Liver (tissue), 9 donors: Measurements from ENCODE around the gene ACVR1. TPM values are rescaled to one million over a fixed set of nuclear protein-coding genes. Genes with fewer than 3 reads are reported as not detected.

Experiments
- DNase-seq: peaks from one replicate; pipeline ENCODE4 v3.0.0-alpha.2; 2017; ENCODE audit warnings: low spot score
- H3K27ac ChIP-seq, 2 donors: one replicate each; pipeline ENCODE4 v1.7.0; 2013; ENCODE audit warnings: inconsistent platforms in 2 of 2, low read length in 2 of 2, control low read depth in 1 of 2, low read depth in 1 of 2, mild to moderate bottlenecking in 1 of 2
- H3K27me3 ChIP-seq, 4 donors: one replicate each; pipeline versions ENCODE4 v1.6.1 to v1.7.0; 2013; ENCODE audit warnings: low read length in 3 of 4, inconsistent platforms in 1 of 4, mild to moderate bottlenecking in 1 of 4, moderate library complexity in 1 of 4; ENCODE audit not compliant: control insufficient read depth in 4 of 4, insufficient read depth in 4 of 4
- H3K36me3 ChIP-seq, 4 donors: one replicate each; pipeline versions ENCODE4 v1.6.1 to v1.7.0; 2013; ENCODE audit warnings: low read length in 3 of 4, mild to moderate bottlenecking in 3 of 4, low read depth in 1 of 4, moderate library complexity in 1 of 4; ENCODE audit not compliant: control insufficient read depth in 4 of 4, insufficient read depth in 3 of 4
- H3K4me1 ChIP-seq, 4 donors: one replicate each; pipeline versions ENCODE4 v1.6.1 to v1.7.0; 2013; ENCODE audit warnings: low read length in 3 of 4, mild to moderate bottlenecking in 3 of 4, moderate library complexity in 1 of 4; ENCODE audit not compliant: control insufficient read depth in 4 of 4, insufficient read depth in 4 of 4
- H3K4me3 ChIP-seq, 3 donors: one replicate each; pipeline versions ENCODE4 v1.6.1 to v1.7.0; 2013; ENCODE audit warnings: low read length in 3 of 3, control low read depth in 1 of 3, low read depth in 1 of 3, mild to moderate bottlenecking in 1 of 3
- H3K9ac ChIP-seq, 2 donors: one replicate each; pipeline ENCODE4 v1.7.0; 2013; ENCODE audit warnings: low read length in 2 of 2, mild to moderate bottlenecking in 2 of 2, moderate library complexity in 2 of 2, control low read depth in 1 of 2, low read depth in 1 of 2
- H3K9me3 ChIP-seq, 4 donors: one replicate each; pipeline versions ENCODE4 v1.6.1 to v1.7.0; 2013; ENCODE audit warnings: low read length in 3 of 4; ENCODE audit not compliant: control insufficient read depth in 4 of 4
- ATF3 ChIP-seq: IDR thresholded peaks from 2 replicates; pipeline ENCODE4 v1.6.1; 2016; ENCODE audit warnings: antibody characterized with exemption
- CTCF ChIP-seq: fragments of 150-350 bp; IDR thresholded peaks from 2 replicates; pipeline ENCODE4 v1.5.1; 2017; ENCODE audit warnings: improper control_type of control experiment, low read depth, low read length; ENCODE audit not compliant: missing input control
- EGR1 ChIP-seq, 2 donors: IDR thresholded peaks; 2 replicates each; pipeline ENCODE4 v1.6.1; 2016 to 2018; ENCODE audit warnings: antibody characterized with exemption in 2 of 2, low read depth in 2 of 2
- FOXA1 ChIP-seq: IDR thresholded peaks from 2 replicates; pipeline ENCODE4 v1.6.1; 2016; ENCODE audit warnings: antibody characterized with exemption
- FOXA2 ChIP-seq: IDR thresholded peaks from 2 replicates; pipeline ENCODE4 v1.6.1; 2016; ENCODE audit warnings: antibody characterized with exemption
- GABPA ChIP-seq, 2 donors: IDR thresholded peaks in 1 of 2; conservative IDR thresholded peaks in 1 of 2; 2 replicates each; pipeline ENCODE4 v1.6.1; 2016; ENCODE audit warnings: antibody characterized with exemption in 2 of 2, mild to moderate bottlenecking in 1 of 2, moderate library complexity in 1 of 2
- HNF4A ChIP-seq, 2 donors: conservative IDR thresholded peaks; 2 replicates each; pipeline ENCODE4 v1.6.1; 2016; ENCODE audit warnings: antibody characterized with exemption in 2 of 2, mild to moderate bottlenecking in 2 of 2
- HNF4G ChIP-seq: IDR thresholded peaks from 2 replicates; pipeline ENCODE4 v1.6.1; 2016; ENCODE audit warnings: antibody characterized with exemption
- JUND ChIP-seq, 2 donors: IDR thresholded peaks; 2 replicates each; pipeline ENCODE4 v1.6.1; 2016; ENCODE audit warnings: antibody characterized with exemption in 2 of 2
- MAX ChIP-seq: IDR thresholded peaks from 2 replicates; pipeline ENCODE4 v1.6.1; 2016; ENCODE audit warnings: antibody characterized with exemption
- NR2F2 ChIP-seq: IDR thresholded peaks from 2 replicates; pipeline ENCODE4 v1.6.1; 2016; ENCODE audit warnings: antibody characterized with exemption
- RAD21 ChIP-seq, 2 donors: IDR thresholded peaks; 2 replicates each; pipeline ENCODE4 v1.6.1; 2016; ENCODE audit warnings: antibody characterized with exemption in 2 of 2, mild to moderate bottlenecking in 2 of 2
- REST ChIP-seq: IDR thresholded peaks from 2 replicates; pipeline ENCODE4 v1.6.1; 2016; ENCODE audit warnings: antibody characterized with exemption, mild to moderate bottlenecking
- RXRA ChIP-seq, 2 donors: IDR thresholded peaks; 2 replicates each; pipeline ENCODE4 v1.6.1; 2017 to 2018; ENCODE audit warnings: antibody characterized with exemption in 2 of 2, mild to moderate bottlenecking in 1 of 2
- SP1 ChIP-seq: IDR thresholded peaks from 2 replicates; pipeline ENCODE4 v1.6.1; 2018; ENCODE audit warnings: antibody characterized with exemption, mild to moderate bottlenecking
- TAF1 ChIP-seq: conservative IDR thresholded peaks from 2 replicates; pipeline ENCODE4 v1.6.1; 2016; ENCODE audit warnings: antibody characterized with exemption, mild to moderate bottlenecking
- YY1 ChIP-seq: IDR thresholded peaks from 2 replicates; pipeline ENCODE4 v1.6.1; 2016; ENCODE audit warnings: antibody characterized with exemption, mild to moderate bottlenecking
- ZBTB33 ChIP-seq: IDR thresholded peaks from 2 replicates; pipeline ENCODE4 v1.6.1; 2016; ENCODE audit warnings: antibody characterized with exemption
- WGBS: extraction: QIAGEN DNeasy Blood & Tissue Kit; methylation state at CpG from one replicate; pipeline ENCODE4 v1.1.7; 2013; 5-methylcytosine and 5-hydroxymethylcytosine counted together
- polyA plus RNA-seq, 2 donors: library from polyadenylated mRNA; stranded (reverse) in 1 of 2; unstranded in 1 of 2; fragments of 200-250 nt in 1 of 2; fragments of >200 nt in 1 of 2; fragmentation: Nextera tagmentation in 1 of 2; extraction: Ambion mirVana in 1 of 2; gene quantifications; one replicate each; pipeline versions ENCODE4 v1.2.1 to v1.2.3, GENCODE V29; 2013 to 2015
- total RNA-seq, 2 donors: library from RNA; depleted of rRNA; stranded (reverse); fragments of >200 nt; gene quantifications; one replicate each; pipeline ENCODE4 v1.2.3, GENCODE V29; 2014
- donor health status: healthy.
- donor health status: healthy.
- donor health status: healthy.
- donor health status: healthy.
- donor health status: healthy.

ACVR1 gene
- total and polyA plus RNA-seq, 4 donors: 6.2 to 20.4 (median 8.5) TPM

- Histone ChIP-seq H3K9me3 (no peaks in the 10 kb centered on the region), H3K36me3 (no peaks in the 10 kb centered on the region), H3K27me3 (no peaks in the 10 kb centered on the region), H3K4me3 (peak overlapping the region; percentile 90 to 97 (median 92)), H3K27ac (peak overlapping the region; percentile 98), H3K4me1 (peaks cover 20 to 69% (median 46%) of the 10 kb centered on the region in 4 donors), H3K9ac (peak overlapping the region in 1 of 2 donors; percentile 62)
- 1% methylated on average over 53 of the region's 53 CpGs for WGBS
- DNase-seq: peak; percentile 58
- TF ChIP-seq CTCF (no peak), REST (no peak), RXRA (IDR thresholded peaks at IDR 0.05) (no peak), RAD21 (IDR thresholded peaks at IDR 0.05) (no peak), FOXA2 (no peak), GABPA (IDR thresholded peaks at IDR 0.05 in 1 of 2, conservative IDR thresholded peaks at IDR 0.05 in 1 of 2) (no peak), YY1 (no peak), JUND (IDR thresholded peaks at IDR 0.05) (no peak), NR2F2 (no peak), FOXA1 (no peak), EGR1 (IDR thresholded peaks at IDR 0.05; ENCODE audit: low read depth in 2 of 2) (no peak), SP1 (no peak), HNF4A (conservative IDR thresholded peaks at IDR 0.05) (no peak), HNF4G (no peak), MAX (no peak), ZBTB33 (no peak), TAF1 (no peak), ATF3 (no peak)
Measured at GRCh38 chr2:157875641-157876065, 477 bp downstream of the ACVR1 start.
